Brain microvascular endothelial cell (primary cell): ENCODE results near the gene MATK.

Experiments
- DNase-seq: peaks from one replicate; pipeline ENCODE4 v3.0.0-alpha.2; 2020
- H3K27ac ChIP-seq: fragments of 250-450 bp; sonication (Bioruptor Pico); 2 replicates; pipeline ENCODE4 v1.5.1; 2020; ENCODE audit warnings: mild to moderate bottlenecking, moderate library complexity
- H3K27me3 ChIP-seq: fragments of 250-450 bp; sonication (Bioruptor Pico); replicated peaks from 2 replicates; pipeline ENCODE4 v1.5.1; 2020; ENCODE audit warnings: mild to moderate bottlenecking
- H3K36me3 ChIP-seq: fragments of 250-450 bp; sonication (Bioruptor Pico); replicated peaks from 2 replicates; pipeline ENCODE4 v1.5.1; 2020; ENCODE audit warnings: mild to moderate bottlenecking
- H3K4me3 ChIP-seq: 2 replicates; pipeline ENCODE4 v1.5.1; 2011; ENCODE audit warnings: low read depth, mild to moderate bottlenecking, control low read depth, low read length, moderate library complexity
- in situ Hi-C: cut with HindIII; loops from 2 replicates; pipeline ENCODE4 v1.10.0; 2017; ENCODE audit warnings: low sequenced_read_pairs, low pct_ligation_motif_present
- TF ChIP-seq, protein P1 (sequence below): IDR thresholded peaks from 2 replicates; pipeline ENCODE4 v1.5.1; 2011; ENCODE audit warnings: low read depth, mild to moderate bottlenecking, moderate library complexity, low read length, control low read depth, inconsistent platforms; ENCODE audit errors: missing control alignments

The MATK gene

DNA sequence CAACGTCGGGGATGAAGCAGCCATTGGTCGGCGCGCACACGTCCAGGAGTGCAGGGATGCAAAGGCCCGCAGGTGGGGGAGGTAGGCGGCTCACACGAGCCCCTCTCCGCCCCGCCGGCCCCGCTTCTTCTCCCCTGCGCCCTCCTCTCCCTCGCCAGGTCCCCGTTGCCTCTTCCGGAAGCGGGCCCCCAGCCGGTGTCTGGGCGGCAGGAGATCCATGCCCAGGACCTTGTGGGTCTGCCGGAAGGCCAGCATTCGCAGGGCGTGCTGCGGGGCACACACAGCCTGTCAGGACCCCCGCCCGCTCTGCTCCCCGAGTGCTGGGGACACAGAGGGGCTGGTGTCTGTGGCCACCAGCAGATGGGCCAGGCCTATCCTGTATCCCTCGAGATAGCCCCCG, 19.7 kb upstream of the MATK start:
- H3K36me3 ChIP-seq, result no peaks in the 10 kb centered on the region
- in situ Hi-C loops, result no loop called here
- no peak overlapping the region for H3K27ac ChIP-seq
- DNase-seq, result no peak
- no peak overlapping the region for H3K4me3 ChIP-seq
- TF ChIP-seq, protein P1, sequence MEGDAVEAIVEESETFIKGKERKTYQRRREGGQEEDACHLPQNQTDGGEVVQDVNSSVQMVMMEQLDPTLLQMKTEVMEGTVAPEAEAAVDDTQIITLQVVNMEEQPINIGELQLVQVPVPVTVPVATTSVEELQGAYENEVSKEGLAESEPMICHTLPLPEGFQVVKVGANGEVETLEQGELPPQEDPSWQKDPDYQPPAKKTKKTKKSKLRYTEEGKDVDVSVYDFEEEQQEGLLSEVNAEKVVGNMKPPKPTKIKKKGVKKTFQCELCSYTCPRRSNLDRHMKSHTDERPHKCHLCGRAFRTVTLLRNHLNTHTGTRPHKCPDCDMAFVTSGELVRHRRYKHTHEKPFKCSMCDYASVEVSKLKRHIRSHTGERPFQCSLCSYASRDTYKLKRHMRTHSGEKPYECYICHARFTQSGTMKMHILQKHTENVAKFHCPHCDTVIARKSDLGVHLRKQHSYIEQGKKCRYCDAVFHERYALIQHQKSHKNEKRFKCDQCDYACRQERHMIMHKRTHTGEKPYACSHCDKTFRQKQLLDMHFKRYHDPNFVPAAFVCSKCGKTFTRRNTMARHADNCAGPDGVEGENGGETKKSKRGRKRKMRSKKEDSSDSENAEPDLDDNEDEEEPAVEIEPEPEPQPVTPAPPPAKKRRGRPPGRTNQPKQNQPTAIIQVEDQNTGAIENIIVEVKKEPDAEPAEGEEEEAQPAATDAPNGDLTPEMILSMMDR, result no peak
- H3K27me3 ChIP-seq, result peaks cover 18% of the 10 kb centered on the region

DNA sequence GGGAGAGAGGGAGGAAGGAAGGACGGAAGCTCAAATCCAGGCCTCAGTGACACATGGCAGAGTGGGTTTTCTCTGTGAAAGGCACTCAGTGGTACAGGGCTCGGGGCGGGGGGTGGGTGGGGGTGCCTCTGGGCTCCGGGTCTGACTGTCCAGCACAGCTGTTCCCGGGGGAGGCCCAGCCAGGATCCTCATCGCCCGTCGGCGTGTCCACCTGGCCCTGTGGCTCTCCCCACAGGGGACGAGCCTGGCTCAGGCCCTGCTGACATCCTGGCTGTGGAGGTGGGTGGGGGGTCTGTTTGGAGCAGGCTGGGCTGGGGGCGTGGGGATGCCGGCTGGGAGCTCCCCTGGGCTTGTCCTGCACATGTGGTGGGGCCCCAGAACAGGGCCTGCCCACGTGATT, 18.2 kb upstream of the MATK start:
- DNase-seq, result no peak
- H3K27me3 ChIP-seq, result peaks cover 23% of the 10 kb centered on the region
- in situ Hi-C loops, result no loop called here

DNA sequence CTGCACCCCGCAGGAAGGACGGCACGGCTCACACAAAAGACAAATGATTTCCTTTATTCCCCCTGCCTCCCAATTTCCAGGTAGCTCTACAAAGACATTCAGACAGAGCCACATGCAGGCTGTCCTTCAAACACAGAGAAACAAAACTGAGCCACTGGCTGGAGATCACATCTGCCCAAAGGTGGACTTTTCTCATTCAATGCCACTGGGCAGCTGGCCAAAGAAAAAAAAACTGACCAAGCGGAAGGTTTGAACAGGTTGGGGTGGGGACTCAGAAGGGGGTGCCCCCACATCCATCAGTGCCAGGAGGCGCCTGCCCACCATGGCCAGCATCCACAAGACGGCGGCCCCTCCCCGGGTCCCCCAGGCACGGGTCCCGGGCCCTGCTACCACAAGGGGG, 17.8 kb upstream of the MATK start:
- H3K36me3 ChIP-seq, result no peaks in the 10 kb centered on the region
- no peak for DNase-seq
- H3K27me3 ChIP-seq, result peaks cover 23% of the 10 kb centered on the region
- no peak overlapping the region for H3K27ac ChIP-seq
- H3K4me3 ChIP-seq, result no peak overlapping the region
- in situ Hi-C loops, result no loop called here
- TF ChIP-seq, protein P1, result no peak

More for the DNA sequence above, 18.2 kb upstream of the MATK start:
- Histone ChIP-seq H3K4me3 (no peak overlapping the region), H3K27ac (no peak overlapping the region), H3K36me3 (no peaks in the 10 kb centered on the region)
- TF ChIP-seq, protein P1, result no peak

DNA sequence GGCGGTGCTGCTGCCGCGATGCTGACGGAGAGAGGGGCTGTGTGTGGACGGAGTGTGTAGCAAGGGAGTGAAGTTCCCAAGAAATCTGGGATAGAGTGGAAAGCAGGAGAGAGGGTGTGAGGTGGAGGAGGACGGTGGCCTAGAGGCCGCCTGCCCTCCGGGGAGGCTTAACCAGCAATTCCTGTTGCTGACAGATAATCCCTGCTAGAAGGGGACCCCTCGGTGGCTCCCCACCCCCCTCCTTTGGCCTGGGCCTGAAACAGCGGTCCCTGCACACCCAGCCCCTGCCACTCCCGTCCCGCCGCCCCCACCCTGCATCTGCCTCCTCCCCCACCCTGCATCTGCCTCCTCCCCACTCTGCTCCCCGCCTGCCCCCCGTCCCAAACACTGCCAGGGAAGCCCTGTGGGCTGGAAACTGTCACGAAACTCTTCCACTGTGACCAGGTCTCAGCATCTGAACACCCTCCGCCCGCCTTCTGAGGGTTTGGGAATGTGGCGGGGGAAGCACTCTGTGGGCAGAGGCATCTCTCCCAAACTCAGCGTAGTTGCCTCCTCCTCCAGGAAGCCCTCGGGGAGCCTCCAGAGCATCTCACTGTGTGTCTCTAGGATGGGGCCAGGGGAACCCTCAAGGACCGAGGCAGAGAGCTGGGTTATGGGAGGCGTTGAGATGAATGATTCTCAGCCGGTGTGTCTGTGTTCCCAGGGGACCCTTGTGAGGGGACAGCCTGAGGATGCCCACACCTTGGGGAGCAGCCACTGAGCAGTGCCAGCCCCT, 17.1 kb upstream of the MATK start:
- peaks cover 23% of the 10 kb centered on the region for H3K27me3 ChIP-seq
- TF ChIP-seq, protein P1, result no peak
- no peak overlapping the region for H3K27ac ChIP-seq
- H3K36me3 ChIP-seq, result no peaks in the 10 kb centered on the region
- no peak overlapping the region for H3K4me3 ChIP-seq
- DNase-seq, result no peak
- in situ Hi-C loops, result no loop called here

DNA sequence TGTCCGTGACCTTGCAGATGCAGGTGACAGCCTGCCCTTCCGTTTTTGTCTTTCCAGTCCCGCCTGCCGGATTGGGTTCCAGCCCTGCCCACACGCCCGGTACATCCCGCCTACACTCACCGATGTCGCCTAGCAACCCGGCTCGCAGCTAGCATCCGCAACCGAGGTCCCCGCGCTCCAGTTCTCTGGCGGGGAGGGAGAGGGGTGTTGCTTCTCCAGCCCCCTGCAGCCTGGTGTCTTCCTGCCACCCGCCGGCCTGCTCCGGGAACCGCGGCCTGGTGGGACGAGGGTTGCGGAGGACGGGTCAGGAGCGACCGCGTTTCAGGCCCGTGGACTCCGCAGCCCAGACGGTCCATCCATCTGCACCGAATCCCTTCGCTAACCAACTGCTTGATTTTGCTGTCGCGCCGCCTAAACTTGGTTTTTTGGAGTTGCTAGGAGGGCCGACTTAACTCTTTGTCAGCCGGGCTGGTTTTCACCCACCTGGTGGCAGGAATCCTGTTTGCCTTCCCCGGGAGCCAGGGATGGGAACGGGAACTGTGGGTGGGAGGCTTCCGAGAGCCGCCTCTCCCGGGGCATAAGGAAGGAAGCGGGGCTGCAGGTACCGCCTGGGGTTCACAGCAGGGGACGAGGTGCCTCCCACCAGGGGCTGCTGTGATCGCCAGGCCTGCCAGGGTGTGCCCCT, 15.4 kb upstream of the MATK start:
- Histone ChIP-seq H3K36me3 (no peaks in the 10 kb centered on the region), H3K27me3 (peaks cover 23% of the 10 kb centered on the region), H3K4me3 (no peak overlapping the region), H3K27ac (no peak overlapping the region)
- peak; percentile 4 for DNase-seq
- in situ Hi-C loops, result no loop called here
- TF ChIP-seq, protein P1, result peak; percentile 47

DNA sequence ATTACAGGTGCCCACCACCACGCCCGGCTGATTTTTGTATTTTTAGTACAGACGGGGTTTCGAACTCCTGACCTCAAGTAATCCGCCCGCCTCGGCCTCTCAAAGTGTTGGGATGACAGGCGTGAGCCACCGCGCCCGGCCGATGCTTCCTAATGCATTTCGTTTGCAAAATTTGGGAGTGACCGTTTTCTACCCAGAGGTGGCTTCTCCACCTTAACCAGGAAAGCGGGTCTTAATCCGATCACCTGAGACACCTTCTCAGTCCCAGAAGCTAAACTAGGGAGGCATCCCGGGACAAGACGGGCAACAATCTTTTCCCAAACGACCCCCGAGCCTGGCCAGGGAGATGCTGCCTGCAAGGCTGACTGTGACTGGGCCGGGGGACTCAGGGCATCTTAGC, 14.8 kb upstream of the MATK start:
- Histone ChIP-seq H3K36me3 (no peaks in the 10 kb centered on the region), H3K27me3 (peaks cover 23% of the 10 kb centered on the region), H3K27ac (no peak overlapping the region), H3K4me3 (no peak overlapping the region)
- TF ChIP-seq, protein P1, result no peak
- no peak for DNase-seq
- in situ Hi-C loops, result no loop called here
